Upper lobe of right lung (tissue), 1 donor: ENCODE data around the gene THEMIS. TPM values are rescaled to one million over a fixed set of nuclear protein-coding genes. Genes with fewer than 3 reads are reported as not detected.
A peak's percentile ranks its signal among the peaks of the same experiment; 100 is the strongest.

Source experiments
- ATAC-seq: fragments of 200-7000 bp; cut with Tn5 transposase; one replicate; pipeline ENCODE4 v1.9.1; 2020; ENCODE audit warnings: mild to moderate bottlenecking, moderate library complexity
- DNase-seq: peaks from one replicate; pipeline ENCODE4 v3.0.0-alpha.2; 2020
- H3K27ac ChIP-seq: fragments of 200-600 bp; one replicate; pipeline ENCODE4 v1.8.0; 2022
- H3K27me3 ChIP-seq: fragments of 200-600 bp; one replicate; pipeline ENCODE4 v1.8.0; 2022; ENCODE audit warnings: mild to moderate bottlenecking
- H3K36me3 ChIP-seq: fragments of 200-600 bp; one replicate; pipeline ENCODE4 v1.8.0; 2022
- H3K4me1 ChIP-seq: fragments of 200-600 bp; one replicate; pipeline ENCODE4 v1.8.0; 2022
- H3K4me3 ChIP-seq: fragments of 200-600 bp; one replicate; pipeline ENCODE4 v1.8.0; 2022; ENCODE audit warnings: mild to moderate bottlenecking
- H3K9me3 ChIP-seq: fragments of 200-600 bp; one replicate; pipeline ENCODE4 v1.8.0; 2022
- CTCF ChIP-seq: fragments of 200-600 bp; IDR thresholded peaks from one replicate; pipeline ENCODE4 v1.8.0; 2022; ENCODE audit warnings: antibody characterized with exemption
- intact Hi-C: fragments of 100-400 bp; cut with DNase I; formaldehyde crosslinking; loops from one replicate; pipeline ENCODE4 v1.11.0; 2022
- total RNA-seq: library from RNA; stranded (reverse); fragmentation: NEBNext Ultra II Directional; extraction: Animal tissue kit (Norgen Biotek cat#: 25700); gene quantifications from one replicate; pipeline ENCODE4 v1.2.1, GENCODE V29; 2021
- donor health status: DM: no; HTN: yes; CAD: no; lungs with severe emphysema.

Gene THEMIS
- total RNA-seq, 1 donor from 2014 or later, result 3.0 TPM

- H3K9me3 ChIP-seq, result no peaks in the 10 kb centered on the region
- H3K4me1 ChIP-seq, result no peaks in the 10 kb centered on the region
- no peak for TF ChIP-seq CTCF
- no peak overlapping the region for H3K4me3 ChIP-seq
- H3K27ac ChIP-seq, result no peak overlapping the region
- intact Hi-C loops, result no loop called here
- ATAC-seq (no peak), DNase-seq (no peak)
- no peaks in the 10 kb centered on the region for H3K27me3 ChIP-seq
- H3K36me3 ChIP-seq, result no peaks in the 10 kb centered on the region
Observed at GRCh38 chr6:127796713-127797112, 104.1 kb downstream of the THEMIS start.

- no peak for ATAC-seq
- DNase-seq, result no peak
- no peak overlapping the region for H3K4me3 ChIP-seq
- no peaks in the 10 kb centered on the region for H3K9me3 ChIP-seq
- no peaks in the 10 kb centered on the region for H3K27me3 ChIP-seq
- TF ChIP-seq CTCF, result no peak
- no peaks in the 10 kb centered on the region for H3K4me1 ChIP-seq
- intact Hi-C loops, result no loop called here
- no peaks in the 10 kb centered on the region for H3K36me3 ChIP-seq
- no peak overlapping the region for H3K27ac ChIP-seq
Observed at GRCh38 chr6:127794405-127794804, 106.5 kb downstream of the THEMIS start.

- DNase-seq, result no peak
- TF ChIP-seq CTCF, result no peak
- ATAC-seq, result no peak
- Histone ChIP-seq H3K4me1 (no peaks in the 10 kb centered on the region), H3K36me3 (no peaks in the 10 kb centered on the region), H3K27me3 (no peaks in the 10 kb centered on the region), H3K9me3 (no peaks in the 10 kb centered on the region), H3K4me3 (no peak overlapping the region), H3K27ac (no peak overlapping the region)
- intact Hi-C loops, result no loop called here
Observed at GRCh38 chr6:127793396-127793795, 107.5 kb downstream of the THEMIS start.

- intact Hi-C loops, result no loop called here
- Histone ChIP-seq H3K27ac (no peak overlapping the region), H3K36me3 (no peaks in the 10 kb centered on the region), H3K27me3 (no peaks in the 10 kb centered on the region), H3K4me1 (no peaks in the 10 kb centered on the region), H3K4me3 (no peak overlapping the region), H3K9me3 (no peaks in the 10 kb centered on the region)
- DNase-seq (no peak), ATAC-seq (no peak)
- no peak for TF ChIP-seq CTCF
Observed at GRCh38 chr6:127792616-127793015, 108.2 kb downstream of the THEMIS start.

GRCh38 chr6:127791779-127792528 lies 108.9 kb downstream of the THEMIS start:
- Histone ChIP-seq H3K4me3 (no peak overlapping the region), H3K4me1 (no peaks in the 10 kb centered on the region), H3K36me3 (no peaks in the 10 kb centered on the region), H3K27me3 (no peaks in the 10 kb centered on the region), H3K27ac (no peak overlapping the region), H3K9me3 (no peaks in the 10 kb centered on the region)
- no peak for TF ChIP-seq CTCF
- intact Hi-C loops, result no loop called here
- DNase-seq, result peak; percentile 54
- ATAC-seq, result peak; percentile 38
